WTC11 (cell line): ENCODE results near the gene SSR1. TPM values are rescaled to one million over a fixed set of nuclear protein-coding genes. Genes with fewer than 3 reads are reported as not detected.

Experiments used
- ATAC-seq: fragments of 200-7000 bp; cut with Tn5 transposase; 2 replicates; pipeline ENCODE4 v1.10.0; 2021; ENCODE audit warnings: mild to moderate bottlenecking, moderate library complexity
- CTCF ChIA-PET: fragments of 300-600 bp; sonication (Branson Sonifier 250); formaldehyde crosslinking; loops from one replicate; lab custom pipeline; 2021; ENCODE audit warnings: antibody characterized with exemption; lab: Charles Lee
- POLR2A ChIA-PET: fragments of 350-600 bp; sonication (Branson Sonifier 250); formaldehyde crosslinking; loops from one replicate; lab custom pipeline; 2021; ENCODE audit warnings: antibody characterized with exemption; lab: Charles Lee
- DNase-seq: peaks from one replicate; pipeline ENCODE4 v3.0.0; 2021; ENCODE audit warnings: low spot score
- H3K27ac Mint-ChIP-seq: 2 replicates; pipeline ENCODE4 v1.8.0; 2021; ENCODE audit warnings: mixed read lengths
- H3K27me3 Mint-ChIP-seq: 2 replicates; pipeline ENCODE4 v1.8.0; 2021; ENCODE audit warnings: low read depth, mild to moderate bottlenecking, moderate library complexity, mixed read lengths
- H3K36me3 Mint-ChIP-seq: 2 replicates; pipeline ENCODE4 v1.8.0; 2021; ENCODE audit warnings: mixed read lengths
- H3K4me1 Mint-ChIP-seq: 2 replicates; pipeline ENCODE4 v1.8.0; 2022; ENCODE audit warnings: mixed read lengths
- H3K4me3 Mint-ChIP-seq: 2 replicates; pipeline ENCODE4 v1.8.0; 2021; ENCODE audit warnings: mild to moderate bottlenecking, moderate library complexity, mixed read lengths
- H3K9me3 Mint-ChIP-seq: 2 replicates; pipeline ENCODE4 v1.8.0; 2021; ENCODE audit warnings: mixed read lengths
- ATF1 ChIP-seq: sonication (generic); formaldehyde crosslinking; IDR thresholded peaks from 2 replicates; pipeline ENCODE4 v1.8.1; 2023; ENCODE audit warnings: mild to moderate bottlenecking, moderate library complexity, missing genetic modification reagents
- ELF4 ChIP-seq: sonication (generic); formaldehyde crosslinking; IDR thresholded peaks from 2 replicates; pipeline ENCODE4 v1.8.1; 2022; ENCODE audit warnings: low read depth, mild to moderate bottlenecking, moderate library complexity, missing genetic modification reagents
- FOXP1 ChIP-seq: sonication (generic); formaldehyde crosslinking; IDR thresholded peaks from 2 replicates; pipeline ENCODE4 v1.8.0; 2022; ENCODE audit warnings: missing genetic modification reagents, mild to moderate bottlenecking, moderate library complexity, borderline replicate concordance
- GRHL2 ChIP-seq: fragments of 250-450 bp; sonication (Bioruptor Pico); IDR thresholded peaks from 2 replicates; pipeline ENCODE4 v1.8.0; 2022; ENCODE audit warnings: mild to moderate bottlenecking, moderate library complexity; ENCODE audit not compliant: insufficient replicate concordance, severe bottlenecking
- IRF2 ChIP-seq: sonication (generic); formaldehyde crosslinking; IDR thresholded peaks from 2 replicates; pipeline ENCODE4 v1.8.0; 2022; ENCODE audit warnings: low read depth, missing genetic modification reagents, borderline replicate concordance
- NFATC4 ChIP-seq: fragments of 250-450 bp; sonication (Bioruptor Pico); IDR thresholded peaks from 2 replicates; pipeline ENCODE4 v1.9.0; 2021; ENCODE audit warnings: mild to moderate bottlenecking
- NR2C2 ChIP-seq: sonication (generic); formaldehyde crosslinking; IDR thresholded peaks from 2 replicates; pipeline ENCODE4 v1.8.0; 2022; ENCODE audit warnings: mild to moderate bottlenecking, missing genetic modification reagents
- RELA ChIP-seq: sonication (generic); formaldehyde crosslinking; IDR thresholded peaks from 2 replicates; pipeline ENCODE4 v1.8.1; 2022; ENCODE audit warnings: missing genetic modification reagents, mild to moderate bottlenecking, borderline replicate concordance
- SMAD3 ChIP-seq: sonication (generic); formaldehyde crosslinking; IDR thresholded peaks from 2 replicates; pipeline ENCODE4 v1.8.0; 2022; ENCODE audit warnings: missing genetic modification reagents, mild to moderate bottlenecking, borderline replicate concordance
- TP53 ChIP-seq: sonication (generic); formaldehyde crosslinking; IDR thresholded peaks from 2 replicates; pipeline ENCODE4 v1.8.1; 2023; ENCODE audit warnings: mild to moderate bottlenecking, missing genetic modification reagents
- ZNF219 ChIP-seq: sonication (generic); formaldehyde crosslinking; IDR thresholded peaks from 2 replicates; pipeline ENCODE4 v1.8.0; 2023; ENCODE audit warnings: missing genetic modification reagents, mild to moderate bottlenecking, borderline replicate concordance
- ZNF317 ChIP-seq: sonication (generic); formaldehyde crosslinking; IDR thresholded peaks from 2 replicates; pipeline ENCODE4 v1.8.1; 2023; ENCODE audit warnings: low read depth, mild to moderate bottlenecking, moderate library complexity, missing genetic modification reagents, borderline replicate concordance
- ZNF396 ChIP-seq: fragments of 250-450 bp; sonication (Bioruptor Pico); IDR thresholded peaks from 2 replicates; pipeline ENCODE4 v1.8.0; 2021; ENCODE audit warnings: mild to moderate bottlenecking, moderate library complexity, borderline replicate concordance
- total RNA-seq: library from RNA; stranded (reverse); gene quantifications from 3 replicates; pipeline ENCODE4 v1.2.3, GENCODE V29; 2021
- TF ChIP-seq, protein P1 (sequence below): sonication (generic); formaldehyde crosslinking; IDR thresholded peaks from 2 replicates; pipeline ENCODE4 v1.8.1; 2023; ENCODE audit warnings: mild to moderate bottlenecking, moderate library complexity, missing genetic modification reagents
- TF ChIP-seq, protein P2 (sequence below): sonication (generic); formaldehyde crosslinking; conservative IDR thresholded peaks from 2 replicates; pipeline ENCODE4 v1.8.1; 2022; ENCODE audit warnings: mild to moderate bottlenecking, missing genetic modification reagents
- TF ChIP-seq, protein P3 (sequence below): fragments of 250-450 bp; sonication (Bioruptor Pico); conservative IDR thresholded peaks from 2 replicates; pipeline ENCODE4 v1.9.0; 2021; ENCODE audit warnings: mild to moderate bottlenecking
- TF ChIP-seq, protein P4 (sequence below): fragments of 250-450 bp; sonication (Bioruptor Pico); IDR thresholded peaks from 2 replicates; pipeline ENCODE4 v1.8.0; 2021; ENCODE audit warnings: mild to moderate bottlenecking
- TF ChIP-seq, protein P5 (sequence below): sonication (generic); formaldehyde crosslinking; IDR thresholded peaks from 2 replicates; pipeline ENCODE4 v1.8.0; 2023; ENCODE audit warnings: mild to moderate bottlenecking, missing genetic modification reagents
- TF ChIP-seq, protein P6 (sequence below): fragments of 200-600 bp; IDR thresholded peaks from 2 replicates; pipeline ENCODE4 v1.8.0; 2022; ENCODE audit warnings: antibody characterized with exemption

Gene SSR1
- total RNA-seq, 1 experiment from 2014 or later: 96.7 TPM

DNA sequence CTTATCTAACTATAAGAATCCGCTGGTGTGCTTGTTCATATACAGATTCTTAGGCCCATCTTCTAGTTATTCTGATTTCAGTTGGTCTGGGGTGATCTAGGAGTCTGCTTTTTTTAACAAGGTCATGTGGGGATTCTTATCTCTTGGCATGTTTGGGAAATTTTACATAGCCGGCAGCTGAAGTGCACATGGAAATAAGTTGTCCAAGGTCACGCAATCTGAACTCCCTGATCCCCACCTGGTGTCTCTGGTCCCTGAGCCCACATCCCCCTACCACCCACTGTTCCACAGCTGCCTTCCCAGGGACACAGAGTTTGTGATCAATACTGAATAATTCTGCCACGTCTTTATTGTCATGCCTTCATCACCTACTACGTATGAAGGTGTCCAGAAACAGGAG lies 90.8 kb downstream of the SSR1 start:
- no peaks in the 10 kb centered on the region for H3K9me3 Mint-ChIP-seq
- H3K27me3 Mint-ChIP-seq: no peaks in the 10 kb centered on the region
- peaks cover 25% of the 10 kb centered on the region for H3K4me1 Mint-ChIP-seq
- no peak for DNase-seq
- H3K36me3 Mint-ChIP-seq: peaks cover 27% of the 10 kb centered on the region
- H3K4me3 Mint-ChIP-seq: no peak overlapping the region
- no peak overlapping the region for H3K27ac Mint-ChIP-seq
- ChIA-PET CTCF (no interaction called here), POLR2A (no interaction called here)
- no peak for ATAC-seq
- TF ChIP-seq, protein P1, sequence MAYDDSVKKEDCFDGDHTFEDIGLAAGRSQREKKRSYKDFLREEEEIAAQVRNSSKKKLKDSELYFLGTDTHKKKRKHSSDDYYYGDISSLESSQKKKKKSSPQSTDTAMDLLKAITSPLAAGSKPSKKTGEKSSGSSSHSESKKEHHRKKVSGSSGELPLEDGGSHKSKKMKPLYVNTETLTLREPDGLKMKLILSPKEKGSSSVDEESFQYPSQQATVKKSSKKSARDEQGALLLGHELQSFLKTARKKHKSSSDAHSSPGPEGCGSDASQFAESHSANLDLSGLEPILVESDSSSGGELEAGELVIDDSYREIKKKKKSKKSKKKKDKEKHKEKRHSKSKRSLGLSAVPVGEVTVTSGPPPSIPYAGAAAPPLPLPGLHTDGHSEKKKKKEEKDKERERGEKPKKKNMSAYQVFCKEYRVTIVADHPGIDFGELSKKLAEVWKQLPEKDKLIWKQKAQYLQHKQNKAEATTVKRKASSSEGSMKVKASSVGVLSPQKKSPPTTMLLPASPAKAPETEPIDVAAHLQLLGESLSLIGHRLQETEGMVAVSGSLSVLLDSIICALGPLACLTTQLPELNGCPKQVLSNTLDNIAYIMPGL (CRISPR knock-in tag): no peak
- TF ChIP-seq NR2C2 (CRISPR knock-in tag) (no peak), ATF1 (CRISPR knock-in tag) (no peak), NFATC4 (CRISPR knock-in tag) (no peak), SMAD3 (CRISPR knock-in tag) (no peak), ZNF317 (no peak), ZNF396 (CRISPR knock-in tag) (no peak), FOXP1 (CRISPR knock-in tag) (no peak), ZNF219 (CRISPR knock-in tag) (no peak), TP53 (CRISPR knock-in tag) (no peak), IRF2 (CRISPR knock-in tag) (no peak), ELF4 (CRISPR knock-in tag) (no peak)
- TF ChIP-seq, protein P2, sequence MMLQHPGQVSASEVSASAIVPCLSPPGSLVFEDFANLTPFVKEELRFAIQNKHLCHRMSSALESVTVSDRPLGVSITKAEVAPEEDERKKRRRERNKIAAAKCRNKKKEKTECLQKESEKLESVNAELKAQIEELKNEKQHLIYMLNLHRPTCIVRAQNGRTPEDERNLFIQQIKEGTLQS (CRISPR knock-in tag): no peak

DNA sequence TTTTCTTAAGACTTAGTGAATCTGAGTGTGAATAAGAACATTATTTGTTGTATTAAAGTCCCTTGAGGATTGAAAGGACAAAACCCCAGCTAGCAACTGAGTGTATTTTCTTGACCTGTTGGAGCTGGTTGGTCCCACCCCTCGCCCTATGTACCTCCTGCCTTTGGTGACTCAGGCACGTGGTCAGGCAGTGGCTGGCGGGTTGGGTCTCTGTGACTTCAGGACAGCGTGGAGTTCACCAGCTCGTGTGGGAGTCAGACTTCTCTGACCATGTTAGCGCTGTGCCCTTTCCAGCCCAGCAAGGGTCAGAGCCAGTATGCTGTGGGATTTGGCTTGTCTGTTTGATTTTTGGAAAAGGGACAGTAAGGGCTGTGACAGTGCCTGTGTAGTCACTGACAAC lies 93.7 kb downstream of the SSR1 start:
- ChIA-PET CTCF (no interaction called here), POLR2A (interaction anchor here (0.5 to 0.7 kb wide), 3 partner anchors 82 to 356 kb away, joined by 3 to 5 read pairs (median 4); no protein-coding TSS in a partner anchor)
- Mint-ChIP-seq H3K9me3 (no peaks in the 10 kb centered on the region), H3K27me3 (no peaks in the 10 kb centered on the region), H3K36me3 (peaks cover 17% of the 10 kb centered on the region), H3K4me1 (peaks cover 21% of the 10 kb centered on the region), H3K4me3 (no peak overlapping the region), H3K27ac (0 out of 2 replicates have a peak overlapping the region, but pooled peaks have one; percentile 27)
- TF ChIP-seq, protein P3, sequence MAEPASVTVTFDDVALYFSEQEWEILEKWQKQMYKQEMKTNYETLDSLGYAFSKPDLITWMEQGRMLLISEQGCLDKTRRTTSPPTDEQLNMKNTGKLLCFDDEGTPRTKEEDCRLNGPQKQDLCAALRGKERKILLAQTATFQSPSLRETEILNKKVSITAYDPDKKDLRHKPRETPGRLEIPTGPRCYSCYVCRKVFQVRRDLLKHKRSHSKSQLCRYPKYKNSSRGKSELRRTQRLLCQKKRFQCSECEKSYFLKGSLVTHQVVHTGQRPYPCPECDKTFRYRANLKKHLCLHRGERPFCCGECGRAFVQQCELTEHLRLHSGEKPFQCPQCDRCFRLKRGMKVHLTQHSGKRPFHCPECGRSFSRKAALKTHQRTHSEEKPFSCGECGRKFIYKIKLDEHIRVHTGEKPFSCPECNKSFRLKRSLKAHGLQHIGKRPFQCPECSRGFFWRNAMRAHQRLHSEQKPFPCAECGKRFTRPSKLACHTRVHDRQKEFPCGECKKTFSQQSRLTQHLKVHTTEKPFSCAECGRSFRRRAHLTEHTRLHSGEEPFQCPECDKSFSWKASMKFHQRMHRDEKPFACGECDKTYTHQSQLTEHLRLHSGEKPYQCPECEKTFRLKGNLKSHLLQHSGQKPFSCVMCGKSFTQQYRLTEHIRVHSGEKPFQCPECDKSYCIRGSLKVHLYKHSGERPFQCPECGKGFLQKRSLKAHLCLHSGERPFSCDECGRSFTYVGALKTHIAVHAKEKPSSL: no peak
- ATAC-seq: no peak; the same call in 1 of the 2 replicates
- DNase-seq: no peak

DNA sequence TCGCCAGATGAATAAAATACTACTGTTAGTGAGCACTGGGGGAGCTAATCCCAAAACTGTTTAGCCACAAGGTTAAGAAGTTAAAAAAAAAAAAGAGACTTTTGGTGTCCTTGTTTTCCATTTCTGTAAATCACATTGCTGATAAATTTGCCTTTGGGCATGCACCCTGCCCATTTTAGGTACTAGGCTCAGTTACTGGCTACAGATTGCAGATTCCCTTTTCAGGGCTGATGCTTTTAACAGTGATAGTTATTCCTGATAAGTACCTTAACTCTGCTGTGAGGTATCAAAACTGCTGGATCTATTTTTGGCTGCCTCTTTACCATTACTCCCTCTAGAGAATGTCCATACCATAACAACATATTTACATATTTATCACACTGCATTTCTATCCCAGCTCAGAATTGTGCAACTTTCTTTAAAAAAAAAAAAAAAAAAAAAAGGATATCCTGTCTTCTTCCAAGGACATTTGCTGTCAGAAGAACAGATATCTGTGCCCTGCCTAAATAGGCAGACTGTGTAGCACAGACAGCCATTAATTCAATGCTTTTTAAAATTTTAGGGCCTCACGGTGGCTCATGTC lies 94.5 kb downstream of the SSR1 start:
- no peak overlapping the region for H3K4me3 Mint-ChIP-seq
- no peaks in the 10 kb centered on the region for H3K9me3 Mint-ChIP-seq
- no peaks in the 10 kb centered on the region for H3K27me3 Mint-ChIP-seq
- ChIA-PET CTCF (no interaction called here), POLR2A (interaction anchor here (0.5 to 0.7 kb wide), 3 partner anchors 158 to 521 kb away, joined by 3 to 8 read pairs (median 5); no protein-coding TSS in a partner anchor)
- peak overlapping the region; percentile 74; the same call in 1 of the 2 replicates for H3K27ac Mint-ChIP-seq
- peaks cover 20% of the 10 kb centered on the region for H3K36me3 Mint-ChIP-seq
- H3K4me1 Mint-ChIP-seq: peaks cover 19% of the 10 kb centered on the region
- ATAC-seq (no peak), DNase-seq (no peak)
- TF ChIP-seq, protein P4, sequence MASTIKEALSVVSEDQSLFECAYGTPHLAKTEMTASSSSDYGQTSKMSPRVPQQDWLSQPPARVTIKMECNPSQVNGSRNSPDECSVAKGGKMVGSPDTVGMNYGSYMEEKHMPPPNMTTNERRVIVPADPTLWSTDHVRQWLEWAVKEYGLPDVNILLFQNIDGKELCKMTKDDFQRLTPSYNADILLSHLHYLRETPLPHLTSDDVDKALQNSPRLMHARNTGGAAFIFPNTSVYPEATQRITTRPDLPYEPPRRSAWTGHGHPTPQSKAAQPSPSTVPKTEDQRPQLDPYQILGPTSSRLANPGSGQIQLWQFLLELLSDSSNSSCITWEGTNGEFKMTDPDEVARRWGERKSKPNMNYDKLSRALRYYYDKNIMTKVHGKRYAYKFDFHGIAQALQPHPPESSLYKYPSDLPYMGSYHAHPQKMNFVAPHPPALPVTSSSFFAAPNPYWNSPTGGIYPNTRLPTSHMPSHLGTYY: no peak
- TF ChIP-seq NR2C2 (CRISPR knock-in tag) (no peak), TP53 (CRISPR knock-in tag) (no peak), ZNF317 (no peak), GRHL2 (CRISPR knock-in tag) (no peak), RELA (CRISPR knock-in tag) (no peak)
- TF ChIP-seq, protein P5, sequence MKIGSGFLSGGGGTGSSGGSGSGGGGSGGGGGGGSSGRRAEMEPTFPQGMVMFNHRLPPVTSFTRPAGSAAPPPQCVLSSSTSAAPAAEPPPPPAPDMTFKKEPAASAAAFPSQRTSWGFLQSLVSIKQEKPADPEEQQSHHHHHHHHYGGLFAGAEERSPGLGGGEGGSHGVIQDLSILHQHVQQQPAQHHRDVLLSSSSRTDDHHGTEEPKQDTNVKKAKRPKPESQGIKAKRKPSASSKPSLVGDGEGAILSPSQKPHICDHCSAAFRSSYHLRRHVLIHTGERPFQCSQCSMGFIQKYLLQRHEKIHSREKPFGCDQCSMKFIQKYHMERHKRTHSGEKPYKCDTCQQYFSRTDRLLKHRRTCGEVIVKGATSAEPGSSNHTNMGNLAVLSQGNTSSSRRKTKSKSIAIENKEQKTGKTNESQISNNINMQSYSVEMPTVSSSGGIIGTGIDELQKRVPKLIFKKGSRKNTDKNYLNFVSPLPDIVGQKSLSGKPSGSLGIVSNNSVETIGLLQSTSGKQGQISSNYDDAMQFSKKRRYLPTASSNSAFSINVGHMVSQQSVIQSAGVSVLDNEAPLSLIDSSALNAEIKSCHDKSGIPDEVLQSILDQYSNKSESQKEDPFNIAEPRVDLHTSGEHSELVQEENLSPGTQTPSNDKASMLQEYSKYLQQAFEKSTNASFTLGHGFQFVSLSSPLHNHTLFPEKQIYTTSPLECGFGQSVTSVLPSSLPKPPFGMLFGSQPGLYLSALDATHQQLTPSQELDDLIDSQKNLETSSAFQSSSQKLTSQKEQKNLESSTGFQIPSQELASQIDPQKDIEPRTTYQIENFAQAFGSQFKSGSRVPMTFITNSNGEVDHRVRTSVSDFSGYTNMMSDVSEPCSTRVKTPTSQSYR (CRISPR knock-in tag): no peak
- TF ChIP-seq, protein P6, sequence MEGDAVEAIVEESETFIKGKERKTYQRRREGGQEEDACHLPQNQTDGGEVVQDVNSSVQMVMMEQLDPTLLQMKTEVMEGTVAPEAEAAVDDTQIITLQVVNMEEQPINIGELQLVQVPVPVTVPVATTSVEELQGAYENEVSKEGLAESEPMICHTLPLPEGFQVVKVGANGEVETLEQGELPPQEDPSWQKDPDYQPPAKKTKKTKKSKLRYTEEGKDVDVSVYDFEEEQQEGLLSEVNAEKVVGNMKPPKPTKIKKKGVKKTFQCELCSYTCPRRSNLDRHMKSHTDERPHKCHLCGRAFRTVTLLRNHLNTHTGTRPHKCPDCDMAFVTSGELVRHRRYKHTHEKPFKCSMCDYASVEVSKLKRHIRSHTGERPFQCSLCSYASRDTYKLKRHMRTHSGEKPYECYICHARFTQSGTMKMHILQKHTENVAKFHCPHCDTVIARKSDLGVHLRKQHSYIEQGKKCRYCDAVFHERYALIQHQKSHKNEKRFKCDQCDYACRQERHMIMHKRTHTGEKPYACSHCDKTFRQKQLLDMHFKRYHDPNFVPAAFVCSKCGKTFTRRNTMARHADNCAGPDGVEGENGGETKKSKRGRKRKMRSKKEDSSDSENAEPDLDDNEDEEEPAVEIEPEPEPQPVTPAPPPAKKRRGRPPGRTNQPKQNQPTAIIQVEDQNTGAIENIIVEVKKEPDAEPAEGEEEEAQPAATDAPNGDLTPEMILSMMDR: no peak
- TF ChIP-seq, protein P2 (CRISPR knock-in tag): no peak
